SU-DHL-6 (cell line): ENCODE results near the gene RASD2.

ENCODE experiments used
- EZH2phosphoT487 ChIP-seq: fragments of 200-600 bp; sonication (generic), shearing (Covaris generic); conservative IDR thresholded peaks from 2 replicates; pipeline ENCODE4 v1.6.1; 2018; ENCODE audit warnings: mild to moderate bottlenecking, antibody characterized with exemption, low read length, moderate library complexity, mixed read lengths
- TF ChIP-seq, protein P1 (sequence below): fragments of 200-600 bp; sonication (generic); IDR thresholded peaks from one replicate; pipeline ENCODE4 v1.5.1; 2017; ENCODE audit warnings: antibody characterized with exemption, mild to moderate bottlenecking, low read length, moderate library complexity; ENCODE audit not compliant: insufficient read depth, poor library complexity, severe bottlenecking

DNA sequence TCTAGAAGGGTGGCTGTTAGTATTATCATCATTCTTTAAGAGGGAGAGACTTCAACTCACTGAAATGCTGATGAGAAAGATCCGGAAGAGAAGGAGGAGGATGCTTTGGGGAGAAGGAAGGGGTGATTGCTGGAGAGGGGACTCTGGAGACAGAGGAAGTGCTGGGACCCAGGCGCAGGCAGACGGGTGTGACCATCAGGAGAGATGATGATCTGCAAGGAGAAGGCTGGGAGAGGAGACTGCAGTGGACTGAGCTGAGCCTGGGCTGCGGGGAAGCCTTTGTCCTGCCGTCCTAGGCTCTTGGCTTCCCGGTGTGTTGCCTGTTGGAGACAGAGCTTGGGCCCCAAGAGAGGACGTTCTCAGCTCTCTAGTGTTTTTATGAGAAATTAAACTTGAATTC, 22.6 kb downstream of the RASD2 start:
- TF ChIP-seq, protein P1, sequence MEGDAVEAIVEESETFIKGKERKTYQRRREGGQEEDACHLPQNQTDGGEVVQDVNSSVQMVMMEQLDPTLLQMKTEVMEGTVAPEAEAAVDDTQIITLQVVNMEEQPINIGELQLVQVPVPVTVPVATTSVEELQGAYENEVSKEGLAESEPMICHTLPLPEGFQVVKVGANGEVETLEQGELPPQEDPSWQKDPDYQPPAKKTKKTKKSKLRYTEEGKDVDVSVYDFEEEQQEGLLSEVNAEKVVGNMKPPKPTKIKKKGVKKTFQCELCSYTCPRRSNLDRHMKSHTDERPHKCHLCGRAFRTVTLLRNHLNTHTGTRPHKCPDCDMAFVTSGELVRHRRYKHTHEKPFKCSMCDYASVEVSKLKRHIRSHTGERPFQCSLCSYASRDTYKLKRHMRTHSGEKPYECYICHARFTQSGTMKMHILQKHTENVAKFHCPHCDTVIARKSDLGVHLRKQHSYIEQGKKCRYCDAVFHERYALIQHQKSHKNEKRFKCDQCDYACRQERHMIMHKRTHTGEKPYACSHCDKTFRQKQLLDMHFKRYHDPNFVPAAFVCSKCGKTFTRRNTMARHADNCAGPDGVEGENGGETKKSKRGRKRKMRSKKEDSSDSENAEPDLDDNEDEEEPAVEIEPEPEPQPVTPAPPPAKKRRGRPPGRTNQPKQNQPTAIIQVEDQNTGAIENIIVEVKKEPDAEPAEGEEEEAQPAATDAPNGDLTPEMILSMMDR, result no peak
- TF ChIP-seq EZH2phosphoT487, result no peak
